Tibial nerve (tissue), 3 donors: ENCODE results near the gene TMEM260.

Experiments
- CTCF ChIP-seq, 5 experiments: fragments of 200-600 bp in 3 of 5; fragments of 450-650 bp in 2 of 5; sonication (generic) in 3 of 5; IDR thresholded peaks; one replicate each; pipeline ENCODE4 v1.5.1; 2016 to 2019; ENCODE audit warnings: antibody characterized with exemption in 5 of 5, mild to moderate bottlenecking in 3 of 5, moderate library complexity in 2 of 5
- POLR2A ChIP-seq, 2 donors: fragments of 450-650 bp; IDR thresholded peaks; one replicate each; pipeline ENCODE4 v1.6.1; 2017; ENCODE audit warnings: antibody characterized with exemption in 2 of 2, mild to moderate bottlenecking in 2 of 2, moderate library complexity in 2 of 2

- TF ChIP-seq POLR2A (IDR thresholded peaks at IDR 0.05) (no peak), CTCF (IDR thresholded peaks at IDR 0.05) (no peak)
Measured at GRCh38 chr14:56633544-56633943, 53.9 kb downstream of the TMEM260 start.
